NB4 (cell line): ENCODE data around the gene ZNF276.

Experiments
- MYC ChIP-seq: IDR thresholded peaks from 2 replicates; pipeline ENCODE4 v1.6.1; 2011; ENCODE audit warnings: low read depth, low read length
- POLR2A ChIP-seq: IDR thresholded peaks from 2 replicates; pipeline ENCODE4 v1.6.1; 2011; ENCODE audit warnings: mild to moderate bottlenecking; ENCODE audit not compliant: insufficient read length; ENCODE audit errors: extremely low read depth
- TF ChIP-seq, protein P1 (sequence below): IDR thresholded peaks from one replicate; pipeline ENCODE4 v1.5.1; 2012; ENCODE audit warnings: low read depth, low read length
- TF ChIP-seq, protein P2 (sequence below): IDR thresholded peaks from 2 replicates; pipeline ENCODE4 v1.6.1; 2011; ENCODE audit warnings: low read depth, low read length

DNA sequence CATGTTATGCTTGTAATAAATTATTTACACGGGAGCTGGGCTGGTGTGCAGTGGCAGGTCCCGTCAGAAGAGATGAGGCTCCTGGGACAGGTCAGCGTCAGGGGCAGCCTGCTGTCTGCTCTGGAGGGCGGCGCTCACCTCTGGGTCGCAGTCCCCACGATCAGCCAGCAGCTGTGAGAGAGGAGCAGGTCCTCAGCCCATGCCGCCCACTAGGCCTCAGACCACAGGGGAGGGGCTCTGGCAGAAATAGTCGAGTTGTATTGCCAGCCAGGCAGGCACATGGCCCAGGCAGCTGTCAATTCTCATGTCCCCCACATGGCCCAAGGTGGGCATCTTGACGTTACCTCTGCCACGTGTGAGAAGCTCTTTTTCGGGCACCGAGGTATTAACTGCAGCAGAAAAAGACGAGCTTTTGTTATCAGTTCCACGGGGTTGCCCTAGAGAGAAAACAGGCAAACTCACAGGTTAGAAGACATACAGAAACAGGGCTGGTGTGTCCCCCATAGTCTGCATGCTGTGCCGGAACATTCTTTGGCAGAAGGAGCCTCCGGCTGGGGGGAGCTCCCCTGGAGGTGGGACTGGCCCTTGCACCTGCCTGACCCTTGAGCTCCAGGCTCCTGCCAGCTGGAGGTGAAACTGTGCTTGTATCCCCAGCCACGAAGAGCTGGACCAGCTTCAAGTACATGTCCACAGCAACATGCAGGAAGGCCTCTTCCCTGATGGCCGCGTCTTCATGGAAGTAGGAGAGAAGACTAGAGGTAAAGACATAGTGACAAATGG is 17.4 kb downstream of the ZNF276 start:
- TF ChIP-seq, protein P1, sequence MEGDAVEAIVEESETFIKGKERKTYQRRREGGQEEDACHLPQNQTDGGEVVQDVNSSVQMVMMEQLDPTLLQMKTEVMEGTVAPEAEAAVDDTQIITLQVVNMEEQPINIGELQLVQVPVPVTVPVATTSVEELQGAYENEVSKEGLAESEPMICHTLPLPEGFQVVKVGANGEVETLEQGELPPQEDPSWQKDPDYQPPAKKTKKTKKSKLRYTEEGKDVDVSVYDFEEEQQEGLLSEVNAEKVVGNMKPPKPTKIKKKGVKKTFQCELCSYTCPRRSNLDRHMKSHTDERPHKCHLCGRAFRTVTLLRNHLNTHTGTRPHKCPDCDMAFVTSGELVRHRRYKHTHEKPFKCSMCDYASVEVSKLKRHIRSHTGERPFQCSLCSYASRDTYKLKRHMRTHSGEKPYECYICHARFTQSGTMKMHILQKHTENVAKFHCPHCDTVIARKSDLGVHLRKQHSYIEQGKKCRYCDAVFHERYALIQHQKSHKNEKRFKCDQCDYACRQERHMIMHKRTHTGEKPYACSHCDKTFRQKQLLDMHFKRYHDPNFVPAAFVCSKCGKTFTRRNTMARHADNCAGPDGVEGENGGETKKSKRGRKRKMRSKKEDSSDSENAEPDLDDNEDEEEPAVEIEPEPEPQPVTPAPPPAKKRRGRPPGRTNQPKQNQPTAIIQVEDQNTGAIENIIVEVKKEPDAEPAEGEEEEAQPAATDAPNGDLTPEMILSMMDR: no peak
- TF ChIP-seq, protein P2, sequence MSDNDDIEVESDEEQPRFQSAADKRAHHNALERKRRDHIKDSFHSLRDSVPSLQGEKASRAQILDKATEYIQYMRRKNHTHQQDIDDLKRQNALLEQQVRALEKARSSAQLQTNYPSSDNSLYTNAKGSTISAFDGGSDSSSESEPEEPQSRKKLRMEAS: no peak
- TF ChIP-seq POLR2A (no peak), MYC (no peak; the same call in 1 of the 2 replicates)
